Right renal pelvis (tissue), 4 donors: Measurements from ENCODE around the gene OVOL3. TPM values are rescaled to one million over a fixed set of nuclear protein-coding genes. Genes with fewer than 3 reads are reported as not detected.
"Not testable (repeated sequence)": the region's sequence is repeated elsewhere in the genome, so short reads cannot be mapped to it uniquely, and the experiment has no call there.

Experiments
- DNase-seq, 4 donors: peaks; one replicate each; pipeline ENCODE4 v3.0.0-alpha.2; 2013; ENCODE audit warnings: low read depth in 4 of 4, low spot score in 3 of 4, missing footprints in 1 of 4
- polyA plus RNA-seq, 4 donors: library from polyadenylated mRNA; unstranded; fragments of 120-200 nt; gene quantifications; one replicate each; pipeline ENCODE4 v1.2.1, GENCODE V29; 2013; ENCODE audit not compliant: insufficient read length in 4 of 4

Gene OVOL3
- polyA plus RNA-seq, 4 donors, result 0.16 TPM; not detected in 3

- no peak for DNase-seq
Measured at GRCh38 chr19:36121486-36122124, 10.7 kb downstream of the OVOL3 start.

- no peak for DNase-seq
Measured at GRCh38 chr19:36125557-36125956, 14.6 kb downstream of the OVOL3 start.

DNA sequence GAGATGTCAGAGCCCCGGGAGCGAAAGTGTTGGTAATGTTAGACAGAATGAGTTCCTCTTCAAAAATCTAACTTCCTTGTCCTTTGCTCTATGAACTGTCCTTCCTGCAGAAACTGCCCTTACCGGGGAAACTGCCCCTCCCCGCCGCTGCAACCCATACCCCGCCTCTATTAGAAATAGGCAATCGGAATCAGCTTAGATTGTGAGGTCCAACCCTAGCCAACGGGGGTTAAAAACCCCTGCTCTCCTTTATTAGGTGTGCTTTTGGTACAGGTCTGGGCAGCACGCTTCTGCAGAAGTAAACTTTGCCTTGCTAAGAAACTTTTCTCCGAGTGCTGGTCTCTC lies 17.4 kb downstream of the OVOL3 start:
- DNase-seq, result no peak

DNA sequence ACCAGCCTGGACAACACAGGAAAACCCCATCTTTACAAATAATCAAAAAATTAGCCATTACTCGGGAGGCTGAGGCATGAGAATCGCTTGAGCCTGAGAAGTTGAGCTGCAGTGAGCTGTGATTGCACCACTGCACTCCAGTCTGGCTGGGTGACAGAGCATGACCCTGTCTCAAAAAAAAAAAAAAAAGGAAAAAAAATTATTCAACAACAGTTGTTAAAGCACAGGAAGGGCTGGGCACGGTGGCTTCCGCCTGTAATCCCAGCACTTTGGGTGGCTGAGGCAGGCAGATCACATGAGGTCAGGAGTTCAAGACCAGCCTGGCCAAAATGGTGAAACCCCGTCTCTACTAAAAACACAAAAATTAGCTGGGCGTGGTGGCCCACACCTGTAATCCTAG lies 20.3 kb downstream of the OVOL3 start:
- DNase-seq, result not testable (repeated sequence)

GRCh38 chr19:36134867-36135266 lies 23.9 kb downstream of the OVOL3 start:
- DNase-seq, result not testable (repeated sequence)

DNA sequence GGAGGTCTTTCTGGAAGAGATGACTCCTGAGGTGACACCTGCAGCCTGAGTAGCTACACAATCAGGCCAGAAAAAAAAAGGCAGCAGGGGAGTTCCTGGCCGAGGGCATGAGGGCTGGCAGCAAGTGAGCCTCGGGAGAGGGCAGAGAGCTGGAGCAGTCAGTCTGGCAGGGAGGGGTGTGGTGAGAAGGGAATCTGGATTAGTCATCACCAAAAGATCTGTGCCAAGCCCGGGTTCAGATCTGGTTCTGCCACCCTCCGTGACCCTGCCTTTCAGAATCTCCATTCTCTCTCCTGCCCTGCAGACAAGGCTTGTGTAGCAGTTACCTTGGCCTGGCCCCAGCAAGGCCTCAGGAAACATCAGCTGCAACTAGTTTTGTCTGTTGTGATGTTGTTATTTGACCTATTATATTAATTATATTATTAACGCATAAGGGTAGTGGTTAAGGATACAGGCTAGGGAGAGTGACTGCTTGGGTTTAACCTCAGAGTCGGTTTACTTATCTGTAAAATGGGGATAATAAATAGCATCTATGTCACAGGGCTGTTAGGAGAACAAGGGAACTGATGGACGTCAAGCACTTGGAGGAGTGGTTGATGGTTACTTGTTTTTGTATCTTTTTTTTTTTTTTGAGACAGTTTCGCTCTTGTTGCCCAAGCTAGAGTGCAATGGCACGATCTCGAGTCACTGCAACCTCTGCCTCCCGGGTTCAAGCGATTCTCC lies 26.2 kb downstream of the OVOL3 start:
- DNase-seq, result no peak

DNA sequence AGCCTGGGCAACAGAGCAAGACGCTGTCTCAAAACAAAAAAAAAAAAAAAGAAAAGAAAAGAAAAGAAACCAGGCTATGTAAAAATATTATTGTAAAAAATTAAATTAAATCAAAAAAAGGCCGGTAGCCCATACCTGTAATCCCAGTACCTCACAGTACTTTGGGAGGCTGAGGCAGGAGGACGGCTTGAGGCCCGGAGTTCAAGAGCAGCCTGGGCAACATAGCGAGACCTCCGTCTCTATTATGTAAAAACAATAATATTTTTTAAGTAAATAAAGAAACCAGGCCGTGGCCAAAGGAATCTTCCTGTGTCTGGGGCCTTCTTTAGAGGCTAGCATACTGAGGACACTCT lies 28.2 kb downstream of the OVOL3 start:
- no peak for DNase-seq

- peak; percentile 95 to 97 (median 96) for DNase-seq
Measured at GRCh38 chr19:36139473-36140303, 28.7 kb downstream of the OVOL3 start, which contains the start of gene CAPNS1. CAPNS1 (plus strand) TSS chr19:36140066; CDS start chr19:36141012, 946 bp downstream.

- DNase-seq, result peak in 1 of 4 donors; percentile 28
Measured at GRCh38 chr19:36140304-36141038, 29.5 kb downstream of the OVOL3 start.

DNA sequence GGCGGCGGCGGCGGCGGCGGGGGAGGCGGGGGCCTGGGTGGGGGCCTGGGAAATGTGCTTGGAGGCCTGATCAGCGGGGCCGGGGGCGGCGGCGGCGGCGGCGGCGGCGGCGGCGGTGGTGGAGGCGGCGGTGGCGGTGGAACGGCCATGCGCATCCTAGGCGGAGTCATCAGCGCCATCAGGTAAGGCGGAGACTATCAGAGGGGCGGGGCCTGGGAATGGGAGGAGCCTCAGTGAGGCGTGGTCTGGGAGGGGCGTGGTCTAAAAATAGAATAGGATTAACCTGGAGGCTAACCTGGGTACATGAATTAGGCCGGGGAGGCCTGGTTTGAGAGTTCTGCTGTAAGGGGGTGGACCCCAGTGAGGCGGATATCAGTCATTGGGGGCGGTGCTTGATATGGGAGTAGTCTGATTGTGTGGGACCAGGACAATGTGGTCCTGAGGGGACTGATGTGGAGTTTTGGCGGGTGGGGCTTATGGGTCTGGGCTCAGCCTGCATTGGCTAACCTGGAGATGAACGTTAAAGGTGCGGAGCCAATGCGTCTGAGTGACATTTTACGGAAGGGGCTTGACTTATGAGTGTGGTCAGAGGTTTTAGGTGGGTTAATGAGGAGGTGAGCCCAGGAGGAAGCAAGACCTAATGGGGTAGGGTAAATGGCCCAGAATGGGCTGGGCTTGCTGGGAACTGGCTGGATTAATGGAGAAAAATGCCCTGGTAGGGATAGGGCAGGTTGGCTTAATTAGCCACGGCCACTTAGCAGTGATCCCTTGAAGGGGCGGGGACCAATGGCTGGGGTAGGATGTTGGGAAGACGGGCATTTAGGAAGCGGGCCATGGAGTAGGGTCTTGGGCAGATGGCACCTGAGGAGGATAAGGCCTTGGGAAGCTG lies 30.3 kb downstream of the OVOL3 start:
- DNase-seq, result peak in 3 of 4 donors; percentile 49 to 70 (median 64)

DNA sequence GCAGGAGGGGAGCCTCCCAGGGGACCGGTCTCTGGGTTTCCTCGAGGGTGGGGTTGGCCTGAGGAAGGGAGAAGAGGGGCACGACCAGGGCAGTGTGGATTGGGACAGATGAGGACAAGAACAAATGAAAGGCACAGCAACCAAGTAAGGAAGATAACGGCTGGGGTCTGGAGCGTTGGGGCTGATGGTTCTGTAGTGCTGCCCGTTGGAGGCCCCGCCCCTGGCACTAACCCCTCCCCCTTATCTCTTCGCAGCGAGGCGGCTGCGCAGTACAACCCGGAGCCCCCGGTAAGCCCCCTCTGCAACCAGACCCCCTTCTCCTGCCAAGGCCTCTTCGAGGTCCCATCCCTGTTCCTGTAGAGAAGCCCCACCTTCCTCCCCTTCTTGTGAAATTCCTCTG lies 31.1 kb downstream of the OVOL3 start:
- no peak for DNase-seq

- DNase-seq, result no peak
Measured at GRCh38 chr19:36142496-36142895, 31.6 kb downstream of the OVOL3 start.

GRCh38 chr19:36144624-36145023 lies 33.7 kb downstream of the OVOL3 start:
- no peak for DNase-seq

- DNase-seq, result no peak
Measured at GRCh38 chr19:36149673-36150406, 38.9 kb downstream of the OVOL3 start.

GRCh38 chr19:36150586-36150985 lies 39.6 kb downstream of the OVOL3 start:
- DNase-seq, result no peak

- peak in 2 of 4 donors; percentile 31 to 45 for DNase-seq
Measured at GRCh38 chr19:36151144-36152018, 40.4 kb downstream of the OVOL3 start.

DNA sequence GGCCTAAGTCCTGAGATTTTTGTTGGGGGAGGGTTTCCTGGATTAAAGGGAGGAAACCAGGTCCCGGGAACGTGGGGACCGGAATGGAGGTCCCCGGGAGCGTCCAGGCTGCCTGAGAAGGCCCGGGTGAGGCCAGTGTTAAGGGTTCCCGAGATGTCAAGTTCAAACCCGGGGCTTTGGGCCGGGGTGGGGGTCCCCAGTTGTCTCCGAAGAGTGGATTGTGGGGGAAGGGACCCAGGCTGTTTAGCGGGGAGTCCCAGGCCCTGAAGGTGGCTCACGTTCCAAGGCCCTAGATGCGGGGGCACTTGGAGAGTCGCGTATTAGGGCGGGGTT lies 41.0 kb downstream of the OVOL3 start:
- no peak for DNase-seq
